ENCODE measurements around the gene RGL1. TPM values are rescaled to one million over a fixed set of nuclear protein-coding genes. Genes with fewer than 3 reads are reported as not detected.
"Not testable (repeated sequence)": the region's sequence is repeated elsewhere in the genome, so short reads cannot be mapped to it uniquely, and the experiment has no call there.

RGL1 gene
- 1 to 10 TPM; 1.7 to 2.2 TPM for total RNA-seq

DNA sequence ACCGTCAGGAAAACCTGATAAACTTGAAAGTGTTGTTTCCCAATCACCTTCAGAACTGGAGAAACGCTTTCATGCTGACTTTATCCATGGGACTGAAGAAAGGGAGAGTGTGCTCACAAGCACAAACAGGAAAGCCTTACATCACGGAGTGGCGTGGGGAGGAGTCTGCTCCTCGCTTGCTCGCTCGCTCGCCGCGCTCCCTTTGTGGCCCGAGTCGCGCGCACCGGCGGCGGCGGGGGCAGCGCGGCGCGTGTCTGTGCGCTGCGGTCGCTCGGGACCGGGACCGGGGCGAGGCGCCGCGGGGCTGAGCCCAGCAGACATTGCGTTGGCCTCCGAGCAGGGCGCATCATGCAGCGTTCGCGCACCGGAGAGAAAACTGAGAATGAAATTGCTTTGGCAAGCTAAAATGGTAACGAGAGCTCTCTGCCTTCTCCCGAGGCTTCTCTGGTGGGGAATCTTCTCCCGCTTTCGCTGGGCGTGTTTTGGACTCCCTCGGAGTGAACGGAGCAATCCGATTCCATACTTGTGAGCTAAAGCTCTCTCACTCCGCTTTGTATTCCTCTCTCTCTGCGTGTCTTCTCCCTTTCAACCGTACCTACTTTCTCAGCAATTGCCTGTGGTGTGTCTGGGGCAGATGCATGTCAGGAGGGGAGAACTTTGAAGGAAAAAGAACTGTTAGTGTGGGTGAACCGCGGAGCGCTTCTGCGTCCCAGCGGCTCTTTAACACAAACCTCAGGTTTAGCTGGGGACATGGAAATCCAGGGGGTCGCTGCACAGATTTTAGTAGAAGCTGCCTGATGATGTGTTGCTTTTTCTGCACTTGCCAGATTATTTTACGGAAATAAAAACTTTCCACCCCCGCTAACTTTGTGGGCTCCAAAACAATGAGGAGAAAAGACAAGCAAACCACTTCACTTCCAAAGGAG, at the start of gene RGL1:
Gene RGL1 (plus strand): TSS at position 205 of the 926 bp plus-strand sequence. CDS start 178 bp downstream, at position 383.
- H3K27ac Mint-ChIP-seq, result no peak within 1 kb of the TSS

DNA sequence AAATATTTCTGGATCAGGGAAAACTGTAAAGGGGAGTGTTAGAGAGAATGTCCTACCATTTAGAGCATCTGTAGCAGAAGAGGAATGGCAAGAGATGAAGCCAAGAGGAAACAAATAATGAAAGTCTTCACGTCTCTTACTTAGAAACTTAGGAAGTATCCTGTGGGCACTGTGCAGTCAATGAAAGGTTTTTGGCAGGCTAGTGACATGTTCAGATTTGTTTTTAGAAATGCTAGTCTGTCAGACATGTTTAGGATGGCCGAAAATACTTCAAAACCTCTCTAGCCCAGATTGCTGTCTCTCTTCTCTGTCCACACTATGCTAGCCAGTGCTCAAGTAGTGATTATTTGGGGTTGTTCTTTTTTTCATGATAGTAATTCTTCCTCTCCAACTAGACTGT, 48.6 kb upstream of the RGL1 start:
- Mint-ChIP-seq H3K27me3 (ENCODE audit: low read depth) (no peaks in the 10 kb centered on the region), H3K4me1 (ENCODE audit: low read depth) (no peaks in the 10 kb centered on the region)
- no peak for ATAC-seq (replicated peaks in 1 of 2)

More for the DNA sequence above, at the start of gene RGL1:
- H3K9me3 Mint-ChIP-seq, result peaks cover 4 to 12% of the 10 kb centered on the region in 2 donors
- H3K27me3 Mint-ChIP-seq (ENCODE audit: low read depth), result peaks cover 21% of the 10 kb centered on the region
- H3K36me3 Mint-ChIP-seq (ENCODE audit: insufficient read depth in 2 of 2), result peaks cover 4 to 16% of the 10 kb centered on the region in 2 donors
- DNase-seq, result peak; percentile 36 to 41
- H3K4me1 Mint-ChIP-seq (ENCODE audit: low read depth), result peaks cover 11% of the 10 kb centered on the region
- H3K4me3 Mint-ChIP-seq, result peak within 1 kb of the TSS; percentile 84 to 89
- ATAC-seq (replicated peaks in 1 of 2), result peak; percentile 82 to 85

DNA sequence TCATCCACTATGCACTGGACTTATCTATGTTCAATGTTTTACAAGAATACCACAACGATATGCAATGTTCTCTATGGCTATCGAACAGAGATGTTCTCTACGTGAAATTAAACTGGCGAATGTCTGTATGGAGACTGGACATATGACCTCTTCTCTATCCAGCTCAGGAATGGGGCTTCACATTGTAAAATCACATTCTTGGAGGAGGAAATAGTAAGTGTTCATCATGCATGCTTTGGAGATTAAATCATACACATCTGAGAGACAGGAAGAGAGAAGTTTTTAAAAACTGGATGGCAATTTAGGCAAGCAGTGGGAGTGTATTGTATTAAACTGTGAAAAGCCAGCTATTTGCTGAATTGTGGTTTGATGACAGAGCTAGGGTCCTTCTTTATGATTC, 47.9 kb upstream of the RGL1 start:
- no peak for DNase-seq
- peaks cover 2 to 9% of the 10 kb centered on the region in 2 donors for H3K9me3 Mint-ChIP-seq
- no peak overlapping the region for H3K4me3 Mint-ChIP-seq
- no peaks in the 10 kb centered on the region for H3K4me1 Mint-ChIP-seq (ENCODE audit: low read depth)
- ATAC-seq (replicated peaks in 1 of 2), result no peak
- H3K27ac Mint-ChIP-seq, result no peak overlapping the region
- H3K27me3 Mint-ChIP-seq (ENCODE audit: low read depth), result no peaks in the 10 kb centered on the region
- peaks cover 5 to 8% of the 10 kb centered on the region in 2 donors for H3K36me3 Mint-ChIP-seq (ENCODE audit: insufficient read depth in 2 of 2)

More for the DNA sequence above, 48.6 kb upstream of the RGL1 start:
- DNase-seq, result no peak
- Mint-ChIP-seq H3K4me3 (no peak overlapping the region), H3K36me3 (ENCODE audit: insufficient read depth in 2 of 2) (peaks cover 4 to 8% of the 10 kb centered on the region in 2 donors), H3K9me3 (peaks cover 2 to 4% of the 10 kb centered on the region in 2 donors), H3K27ac (no peak overlapping the region)

DNA sequence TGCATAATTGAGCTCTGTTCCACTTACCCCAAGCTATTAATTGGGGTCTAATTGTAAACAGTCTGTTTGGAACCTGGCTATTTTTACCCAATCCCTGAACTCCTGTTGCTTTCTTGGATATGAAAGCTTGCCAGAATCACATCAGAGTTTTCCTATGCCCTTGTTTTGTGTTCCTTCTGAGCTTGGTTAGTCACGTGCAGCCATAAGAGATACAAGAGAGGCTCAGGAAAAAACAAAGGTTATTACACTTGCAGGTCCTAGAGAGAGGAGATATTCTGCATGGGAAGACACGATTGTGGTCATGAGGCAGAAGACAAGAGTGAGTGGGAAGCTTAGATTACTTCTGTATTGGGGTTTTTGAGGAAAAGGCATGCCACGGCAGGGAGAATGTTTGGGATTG, 46.0 kb upstream of the RGL1 start:
- Mint-ChIP-seq H3K27ac (no peak overlapping the region), H3K27me3 (ENCODE audit: low read depth) (no peaks in the 10 kb centered on the region), H3K36me3 (ENCODE audit: insufficient read depth in 2 of 2) (peaks cover 4 to 10% of the 10 kb centered on the region in 2 donors), H3K4me3 (no peak overlapping the region), H3K4me1 (ENCODE audit: low read depth) (no peaks in the 10 kb centered on the region), H3K9me3 (peaks cover 4 to 12% of the 10 kb centered on the region in 2 donors)
- ATAC-seq (replicated peaks in 1 of 2), result no peak
- DNase-seq, result no peak

DNA sequence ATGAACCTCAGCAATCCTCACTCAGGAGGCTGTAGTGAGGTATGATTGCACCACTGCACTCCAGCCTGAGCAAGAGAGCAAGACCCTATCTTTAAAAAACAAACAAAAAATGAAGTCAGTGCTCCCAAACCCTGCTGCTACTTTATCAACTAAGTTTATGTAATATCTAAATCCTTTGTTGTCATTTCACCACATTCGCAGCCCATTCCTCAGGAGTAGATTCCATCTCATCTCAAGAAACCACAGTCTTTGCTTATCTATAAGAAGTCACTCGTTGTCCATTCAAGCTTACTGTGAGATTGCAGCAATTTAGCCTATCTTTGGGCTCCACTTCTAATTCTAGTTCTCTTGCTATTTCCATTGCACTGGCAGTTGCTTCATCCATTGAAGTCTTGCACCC, 44.3 kb upstream of the RGL1 start:
- H3K4me3 Mint-ChIP-seq, result no peak overlapping the region
- H3K4me1 Mint-ChIP-seq (ENCODE audit: low read depth), result no peaks in the 10 kb centered on the region
- H3K27me3 Mint-ChIP-seq (ENCODE audit: low read depth), result no peaks in the 10 kb centered on the region
- no peak for ATAC-seq (replicated peaks in 1 of 2)
- no peak for DNase-seq
- peaks cover 4 to 16% of the 10 kb centered on the region in 2 donors for H3K9me3 Mint-ChIP-seq
- no peak overlapping the region for H3K27ac Mint-ChIP-seq
- peaks cover 8 to 16% of the 10 kb centered on the region in 2 donors for H3K36me3 Mint-ChIP-seq (ENCODE audit: insufficient read depth in 2 of 2)

- Mint-ChIP-seq H3K4me3 (no peak overlapping the region), H3K36me3 (ENCODE audit: insufficient read depth in 2 of 2) (peaks cover 8 to 16% of the 10 kb centered on the region in 2 donors), H3K27ac (no peak overlapping the region), H3K27me3 (ENCODE audit: low read depth) (no peaks in the 10 kb centered on the region), H3K4me1 (ENCODE audit: low read depth) (no peaks in the 10 kb centered on the region), H3K9me3 (peaks cover 4 to 16% of the 10 kb centered on the region in 2 donors)
- DNase-seq (no peak), ATAC-seq (replicated peaks in 1 of 2) (no peak)
Observed at GRCh38 chr1:183761871-183762270, 43.0 kb upstream of the RGL1 start.

GRCh38 chr1:183762856-183763255, 42.1 kb upstream of the RGL1 start:
- not testable (repeated sequence) for H3K4me1 Mint-ChIP-seq (ENCODE audit: low read depth); H3K27ac Mint-ChIP-seq; DNase-seq; ATAC-seq (replicated peaks in 1 of 2); H3K4me3 Mint-ChIP-seq; H3K27me3 Mint-ChIP-seq (ENCODE audit: low read depth)
- peaks cover 4 to 16% of the 10 kb centered on the region in 2 donors for H3K9me3 Mint-ChIP-seq
- peaks cover 8 to 16% of the 10 kb centered on the region in 2 donors for H3K36me3 Mint-ChIP-seq (ENCODE audit: insufficient read depth in 2 of 2)

- Mint-ChIP-seq H3K27ac (no peak overlapping the region), H3K27me3 (ENCODE audit: low read depth) (no peaks in the 10 kb centered on the region), H3K9me3 (peaks cover 4 to 17% of the 10 kb centered on the region in 2 donors), H3K36me3 (ENCODE audit: insufficient read depth in 2 of 2) (peaks cover 12 to 16% of the 10 kb centered on the region in 2 donors), H3K4me3 (no peak overlapping the region), H3K4me1 (ENCODE audit: low read depth) (no peaks in the 10 kb centered on the region)
- no peak for ATAC-seq (replicated peaks in 1 of 2)
- DNase-seq, result no peak
Observed at GRCh38 chr1:183764981-183765380, 39.9 kb upstream of the RGL1 start.

DNA sequence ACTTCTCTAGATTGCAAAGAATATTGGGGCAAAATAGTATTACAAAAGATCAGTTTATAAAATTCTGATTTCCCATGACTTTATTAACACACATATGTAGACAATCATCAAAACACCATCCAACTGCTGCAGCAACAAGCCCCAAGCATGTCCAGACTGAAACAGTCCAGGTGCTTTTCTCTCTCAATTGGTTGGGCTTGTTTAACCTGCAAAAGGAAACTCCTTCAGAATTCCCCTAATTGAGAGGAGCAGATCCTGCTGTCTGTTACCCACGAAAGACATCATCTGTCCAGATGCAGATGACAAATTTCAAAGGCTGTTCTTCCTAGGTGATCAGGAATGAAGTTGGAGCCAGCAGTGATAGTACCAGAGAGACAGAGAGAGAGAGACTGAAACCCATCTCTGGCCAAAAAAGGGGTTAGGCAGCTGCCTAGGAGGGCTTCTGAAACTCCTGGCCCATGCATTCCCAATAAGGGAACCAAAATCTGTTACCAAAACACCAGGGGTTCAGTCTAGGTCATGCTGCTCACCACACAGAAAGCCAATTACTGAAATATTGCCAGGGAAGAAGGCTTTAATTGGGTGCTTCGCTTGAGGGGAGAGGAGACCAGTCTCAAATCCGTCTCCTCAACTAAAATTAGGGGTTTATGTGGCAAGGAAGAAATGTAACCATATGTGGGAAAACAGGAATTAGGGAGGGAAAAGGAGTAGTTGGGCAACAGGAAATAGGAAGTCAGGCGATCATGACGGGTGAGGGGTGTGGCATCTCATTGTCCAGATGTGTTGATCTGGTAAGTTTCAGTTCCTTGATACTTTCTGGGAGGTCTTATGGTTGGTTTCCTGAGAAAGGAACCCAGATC, 34.7 kb upstream of the RGL1 start:
- Mint-ChIP-seq H3K27ac (no peak overlapping the region), H3K4me3 (no peak overlapping the region), H3K4me1 (ENCODE audit: low read depth) (no peaks in the 10 kb centered on the region), H3K27me3 (ENCODE audit: low read depth) (no peaks in the 10 kb centered on the region), H3K36me3 (ENCODE audit: insufficient read depth in 2 of 2) (peaks cover 9 to 31% of the 10 kb centered on the region in 2 donors), H3K9me3 (peaks cover 13 to 16% of the 10 kb centered on the region in 2 donors)
- DNase-seq (no peak), ATAC-seq (replicated peaks in 1 of 2) (no peak)

GRCh38 chr1:183770816-183771128, 34.1 kb upstream of the RGL1 start:
- Mint-ChIP-seq H3K4me1 (ENCODE audit: low read depth) (no peaks in the 10 kb centered on the region), H3K9me3 (peaks cover 14 to 16% of the 10 kb centered on the region in 2 donors), H3K4me3 (no peak overlapping the region), H3K27ac (no peak overlapping the region), H3K36me3 (ENCODE audit: insufficient read depth in 2 of 2) (peaks cover 9 to 31% of the 10 kb centered on the region in 2 donors), H3K27me3 (ENCODE audit: low read depth) (no peaks in the 10 kb centered on the region)
- DNase-seq (no peak), ATAC-seq (replicated peaks in 1 of 2) (no peak)

DNA sequence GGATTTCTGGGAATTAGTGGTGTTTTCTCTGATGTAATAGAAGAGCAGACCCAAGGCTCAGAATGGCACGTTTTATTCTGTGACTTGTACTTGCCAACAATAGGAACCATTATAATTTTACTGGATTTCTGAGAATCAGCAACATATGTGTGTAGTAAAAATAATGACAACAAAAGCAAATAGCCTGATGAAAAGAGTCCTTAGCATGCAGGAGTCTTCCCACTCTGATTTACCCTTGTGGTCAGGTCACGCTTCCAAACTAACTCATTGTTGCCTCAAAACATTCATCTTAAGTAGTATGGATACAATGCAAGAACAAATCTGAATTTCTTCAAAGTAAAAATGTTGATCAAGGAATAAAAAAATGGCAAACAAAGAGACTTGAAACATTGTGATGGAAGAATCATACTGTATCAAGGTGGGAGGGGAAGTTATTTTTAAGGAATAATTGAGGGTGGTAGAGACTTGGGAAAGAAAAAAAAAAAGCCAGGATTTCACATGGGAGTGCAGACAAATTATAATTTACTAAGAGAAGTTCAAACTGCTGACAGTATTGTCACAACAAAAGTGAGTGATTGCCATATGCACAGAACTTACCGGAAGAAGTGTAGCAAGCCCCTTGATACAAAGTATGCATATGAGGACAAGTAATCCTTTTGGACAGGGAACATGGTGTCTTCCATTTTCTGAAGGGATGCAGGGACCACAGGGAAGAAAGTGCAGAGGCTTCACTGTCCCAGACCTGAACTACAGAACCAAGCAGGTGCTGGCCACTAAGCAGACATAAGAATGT, 31.2 kb upstream of the RGL1 start:
- no peak overlapping the region for H3K27ac Mint-ChIP-seq
- H3K27me3 Mint-ChIP-seq (ENCODE audit: low read depth), result no peaks in the 10 kb centered on the region
- no peaks in the 10 kb centered on the region for H3K4me1 Mint-ChIP-seq (ENCODE audit: low read depth)
- H3K36me3 Mint-ChIP-seq (ENCODE audit: insufficient read depth in 2 of 2), result peaks cover 11 to 31% of the 10 kb centered on the region in 2 donors
- DNase-seq (no peak), ATAC-seq (replicated peaks in 1 of 2) (no peak)
- H3K9me3 Mint-ChIP-seq, result peaks cover 14 to 19% of the 10 kb centered on the region in 2 donors
- no peak overlapping the region for H3K4me3 Mint-ChIP-seq

DNA sequence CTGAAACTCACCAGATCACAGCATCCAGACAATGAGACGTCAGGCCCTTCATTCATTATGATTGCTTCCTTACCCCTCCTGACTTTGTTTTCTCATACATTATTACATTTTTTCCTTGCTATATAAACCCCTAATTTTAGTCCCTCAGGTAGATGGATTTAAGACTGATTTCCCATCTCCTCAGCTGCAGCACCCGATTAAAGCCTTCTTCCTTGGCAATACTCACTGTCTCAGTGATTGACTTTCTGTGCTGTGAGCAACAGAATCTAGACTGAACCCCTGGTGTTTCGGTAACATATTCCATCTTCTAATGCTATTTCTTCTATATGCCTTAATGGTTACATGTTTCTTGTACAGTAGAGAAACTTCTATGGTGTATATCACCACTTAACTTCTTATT, 30.0 kb upstream of the RGL1 start:
- ATAC-seq (replicated peaks in 1 of 2) (no peak), DNase-seq (no peak)
- Mint-ChIP-seq H3K27me3 (ENCODE audit: low read depth) (no peaks in the 10 kb centered on the region), H3K27ac (no peak overlapping the region), H3K36me3 (ENCODE audit: insufficient read depth in 2 of 2) (peaks cover 11 to 28% of the 10 kb centered on the region in 2 donors), H3K4me1 (ENCODE audit: low read depth) (no peaks in the 10 kb centered on the region), H3K4me3 (no peak overlapping the region), H3K9me3 (peaks cover 14 to 19% of the 10 kb centered on the region in 2 donors)

Measured in activated T-cell treated with anti-CD3 and anti-CD28 coated beads, Interleukin-2, amount 50 U/mL, for 72 hours (primary cell).